Measurements from ENCODE around the gene CHIC2. TPM values are rescaled to one million over a fixed set of nuclear protein-coding genes. Genes with fewer than 3 reads are reported as not detected.

CHIC2 gene
- total RNA-seq, 2 donors from 2014 or later: 13.5 to 26.2 TPM

GRCh38 chr4:54015423-54016030 lies 48.9 kb downstream of the CHIC2 start:
- TF ChIP-seq CTCF (IDR thresholded peaks at IDR 0.05): no peak
- H3K36me3 ChIP-seq: no peaks in the 10 kb centered on the region

GRCh38 chr4:54014666-54015160 lies 49.7 kb downstream of the CHIC2 start:
- Histone ChIP-seq H3K9me3 (no peaks in the 10 kb centered on the region), H3K27ac (no peak overlapping the region), H3K4me3 (no peak overlapping the region), H3K36me3 (no peaks in the 10 kb centered on the region), H3K9ac (ENCODE audit: low read depth in 2 of 2, low read length in 2 of 2) (no peak overlapping the region), H3K4me1 (no peaks in the 10 kb centered on the region), H3K27me3 (no peaks in the 10 kb centered on the region)
- TF ChIP-seq CTCF (IDR thresholded peaks at IDR 0.05): no peak
- DNase-seq: no peak
- intact Hi-C loops (cut with DNase I): no loop called here

More at GRCh38 chr4:54015423-54016030, 48.9 kb downstream of the CHIC2 start:
- intact Hi-C loops (cut with DNase I): no loop called here
- Histone ChIP-seq H3K4me3 (no peak overlapping the region), H3K9ac (ENCODE audit: low read depth in 2 of 2, low read length in 2 of 2) (no peak overlapping the region), H3K27me3 (no peaks in the 10 kb centered on the region), H3K9me3 (no peaks in the 10 kb centered on the region), H3K27ac (no peak overlapping the region), H3K4me1 (no peaks in the 10 kb centered on the region)
- no peak for DNase-seq

GRCh38 chr4:54011201-54011600 lies 53.2 kb downstream of the CHIC2 start:
- intact Hi-C loops (cut with DNase I): no loop called here
- no peak for TF ChIP-seq CTCF (IDR thresholded peaks at IDR 0.05)
- Histone ChIP-seq H3K27me3 (no peaks in the 10 kb centered on the region), H3K4me3 (no peak overlapping the region), H3K9me3 (no peaks in the 10 kb centered on the region), H3K27ac (no peak overlapping the region), H3K36me3 (no peaks in the 10 kb centered on the region), H3K9ac (ENCODE audit: low read depth in 2 of 2, low read length in 2 of 2) (no peak overlapping the region), H3K4me1 (no peaks in the 10 kb centered on the region)
- no peak for DNase-seq

DNA sequence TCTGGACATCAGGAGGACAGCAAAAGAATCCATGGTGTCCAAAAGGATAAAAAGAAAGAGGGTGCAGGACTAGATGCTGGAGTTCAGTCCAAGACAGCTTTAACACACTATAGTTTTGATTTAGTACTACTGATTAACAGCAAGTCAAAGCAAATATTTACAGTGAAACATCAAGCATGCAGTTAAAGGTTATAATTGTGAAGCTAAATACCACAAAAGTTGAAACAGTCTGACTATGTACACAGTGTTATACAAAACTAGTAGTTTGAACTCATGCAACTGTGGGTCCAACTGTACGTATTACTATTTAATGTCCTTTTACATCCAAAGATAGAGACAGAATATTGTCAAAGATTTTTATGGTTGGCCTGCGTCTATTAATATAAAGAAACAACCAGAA lies 57.6 kb downstream of the CHIC2 start:
- intact Hi-C loops (cut with DNase I): loop anchor here (10.0 kb wide), 1 partner anchor 48 kb away; no protein-coding TSS in a partner anchor
- TF ChIP-seq CTCF (IDR thresholded peaks at IDR 0.05): no peak

DNA sequence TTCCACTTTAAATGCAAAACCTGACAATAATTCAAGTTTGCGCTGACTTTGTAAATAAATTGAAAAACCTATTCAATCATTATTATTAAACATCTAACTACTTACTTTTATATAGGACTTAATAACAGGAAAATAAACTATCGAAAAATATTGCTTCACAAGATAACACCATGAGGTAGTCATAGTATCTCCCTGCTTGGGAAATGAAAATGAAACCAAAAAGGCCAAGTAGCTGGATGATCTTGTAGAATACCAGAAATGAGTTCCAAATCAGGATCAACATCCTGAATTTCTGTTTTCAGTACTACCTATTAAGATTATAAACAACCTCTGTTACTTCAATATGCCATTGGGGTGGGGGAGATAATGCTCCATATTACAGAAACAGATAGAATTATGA lies 58.9 kb downstream of the CHIC2 start:
- H3K9me3 ChIP-seq: no peaks in the 10 kb centered on the region
- no peak overlapping the region for H3K4me3 ChIP-seq
- no peak for DNase-seq
- no peak overlapping the region for H3K27ac ChIP-seq
- no peaks in the 10 kb centered on the region for H3K27me3 ChIP-seq
- no peak for TF ChIP-seq CTCF (IDR thresholded peaks at IDR 0.05)
- H3K36me3 ChIP-seq: no peaks in the 10 kb centered on the region
- intact Hi-C loops (cut with DNase I): loop anchor here (10.0 kb wide), 1 partner anchor 49 kb away; no protein-coding TSS in a partner anchor
- no peak overlapping the region for H3K9ac ChIP-seq (ENCODE audit: low read depth in 2 of 2, low read length in 2 of 2)
- no peaks in the 10 kb centered on the region for H3K4me1 ChIP-seq

More for the DNA sequence above, 57.6 kb downstream of the CHIC2 start:
- H3K27me3 ChIP-seq: no peaks in the 10 kb centered on the region
- no peaks in the 10 kb centered on the region for H3K4me1 ChIP-seq
- no peaks in the 10 kb centered on the region for H3K36me3 ChIP-seq
- no peak overlapping the region for H3K9ac ChIP-seq (ENCODE audit: low read depth in 2 of 2, low read length in 2 of 2)
- DNase-seq: no peak
- no peaks in the 10 kb centered on the region for H3K9me3 ChIP-seq
- no peak overlapping the region for H3K27ac ChIP-seq
- no peak overlapping the region for H3K4me3 ChIP-seq
